GM18868 (cell line): ENCODE results near the gene CD274.
"Not testable (repeated sequence)": the region's sequence is repeated elsewhere in the genome, so short reads cannot be mapped to it uniquely, and the experiment has no call there.

Source experiments
- ATAC-seq: cut with Tn5 transposase; IDR thresholded peaks from one replicate; pipeline ENCODE4 v1.9.1; 2021; ENCODE audit warnings: mild to moderate bottlenecking, moderate library complexity; ENCODE audit not compliant: unreplicated experiment

CD274 gene

DNA sequence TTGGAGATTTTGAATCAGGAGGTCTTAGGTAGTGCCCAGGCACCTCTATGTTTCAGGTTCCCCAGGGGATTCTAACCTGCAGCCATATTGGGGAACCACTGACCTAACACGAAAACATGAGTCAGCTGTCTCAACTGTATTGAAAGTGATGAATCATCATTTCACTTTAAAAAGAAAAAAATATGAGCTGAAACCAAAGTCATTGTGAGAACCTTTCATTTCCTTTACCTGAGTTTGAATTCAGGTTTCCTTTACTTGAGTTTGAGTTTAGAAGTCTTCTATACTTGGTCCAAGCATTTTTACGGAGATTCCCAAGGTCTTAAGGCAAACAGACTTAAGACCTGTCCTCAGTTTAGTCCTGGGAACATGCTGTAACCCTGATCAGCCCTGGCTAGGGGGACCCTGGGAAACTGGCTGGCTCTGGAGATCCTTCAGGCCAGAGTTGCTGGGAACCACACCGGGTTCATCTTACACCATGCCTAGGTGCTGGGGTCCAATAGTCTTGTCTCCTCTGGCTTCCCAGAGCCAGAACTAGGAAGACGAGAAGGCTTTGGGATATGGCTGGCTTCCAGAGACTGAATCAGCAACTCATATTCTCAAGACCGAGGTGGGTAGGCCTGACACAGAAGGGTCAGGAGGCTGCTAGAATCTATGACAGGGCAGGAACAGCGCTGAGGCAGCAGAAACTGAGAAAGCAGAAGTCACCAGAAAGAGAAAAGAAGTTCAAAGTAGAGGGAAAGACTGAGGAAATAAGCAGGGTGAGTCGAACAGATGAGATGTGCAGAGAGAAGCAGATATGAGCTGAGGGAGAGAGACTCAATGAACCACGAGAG lies 43.6 kb downstream of the CD274 start:
- ATAC-seq = peak; percentile 81

DNA sequence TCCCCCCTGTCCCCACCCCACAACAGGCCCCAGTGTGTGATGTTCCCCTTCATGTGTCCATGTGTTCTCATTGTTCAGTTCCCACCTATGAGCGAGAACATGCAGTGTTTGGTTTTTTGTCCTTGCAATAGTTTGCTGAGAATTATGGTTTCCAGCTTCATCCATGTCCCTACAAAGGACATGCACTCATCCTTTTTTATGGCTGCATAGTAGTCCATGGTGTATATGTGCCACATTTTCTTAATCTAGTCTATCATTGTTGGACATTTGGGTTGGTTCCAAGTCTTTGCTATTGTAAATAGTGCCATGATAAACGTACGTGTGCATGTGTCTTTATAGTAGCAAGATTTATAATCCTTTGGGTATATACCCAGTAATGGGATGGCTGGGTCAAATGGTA lies 44.4 kb downstream of the CD274 start:
- ATAC-seq = not testable (repeated sequence)

DNA sequence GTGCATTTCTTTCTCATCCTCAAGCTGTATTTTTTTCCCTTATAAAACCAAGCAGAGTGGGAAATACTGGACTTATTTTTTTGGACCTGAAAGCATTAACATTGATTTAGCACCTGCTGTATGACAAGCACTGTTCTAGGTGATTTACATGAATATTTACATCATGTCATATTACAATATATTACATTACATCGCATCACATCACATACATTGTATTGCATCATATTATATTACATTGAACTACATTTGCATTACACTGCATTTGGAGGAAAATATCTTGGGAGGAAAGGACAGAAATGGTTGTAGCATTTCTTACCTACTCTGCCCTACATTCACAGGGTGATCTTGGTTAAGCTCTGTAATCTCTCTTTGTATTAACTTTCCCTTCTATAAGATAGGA lies 48.8 kb downstream of the CD274 start:
- ATAC-seq = no peak

DNA sequence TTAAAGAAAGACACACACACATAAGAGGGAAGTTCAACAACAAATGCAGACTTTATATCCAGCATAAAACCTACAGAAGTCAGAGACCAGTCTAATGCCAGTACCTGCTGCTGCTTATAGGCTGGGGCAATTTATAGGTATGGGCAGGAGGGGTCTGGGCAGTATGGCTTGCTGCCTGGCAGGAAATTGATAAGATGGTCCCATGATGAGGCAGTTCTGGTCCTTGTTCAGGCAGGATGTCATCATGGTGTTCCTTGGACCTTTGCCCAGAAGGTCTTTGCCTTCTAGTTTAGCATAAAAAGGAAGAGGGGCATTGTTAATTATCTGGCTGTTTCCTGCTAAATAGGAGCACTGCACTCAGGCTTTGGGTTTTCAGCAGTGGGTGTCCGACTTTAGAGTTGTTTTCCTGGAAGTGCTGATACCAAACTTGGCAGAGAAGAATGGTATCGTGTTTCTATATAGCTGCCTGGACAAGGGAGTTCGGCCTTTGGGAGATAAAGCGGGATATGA lies 49.6 kb downstream of the CD274 start:
- ATAC-seq = no peak

DNA sequence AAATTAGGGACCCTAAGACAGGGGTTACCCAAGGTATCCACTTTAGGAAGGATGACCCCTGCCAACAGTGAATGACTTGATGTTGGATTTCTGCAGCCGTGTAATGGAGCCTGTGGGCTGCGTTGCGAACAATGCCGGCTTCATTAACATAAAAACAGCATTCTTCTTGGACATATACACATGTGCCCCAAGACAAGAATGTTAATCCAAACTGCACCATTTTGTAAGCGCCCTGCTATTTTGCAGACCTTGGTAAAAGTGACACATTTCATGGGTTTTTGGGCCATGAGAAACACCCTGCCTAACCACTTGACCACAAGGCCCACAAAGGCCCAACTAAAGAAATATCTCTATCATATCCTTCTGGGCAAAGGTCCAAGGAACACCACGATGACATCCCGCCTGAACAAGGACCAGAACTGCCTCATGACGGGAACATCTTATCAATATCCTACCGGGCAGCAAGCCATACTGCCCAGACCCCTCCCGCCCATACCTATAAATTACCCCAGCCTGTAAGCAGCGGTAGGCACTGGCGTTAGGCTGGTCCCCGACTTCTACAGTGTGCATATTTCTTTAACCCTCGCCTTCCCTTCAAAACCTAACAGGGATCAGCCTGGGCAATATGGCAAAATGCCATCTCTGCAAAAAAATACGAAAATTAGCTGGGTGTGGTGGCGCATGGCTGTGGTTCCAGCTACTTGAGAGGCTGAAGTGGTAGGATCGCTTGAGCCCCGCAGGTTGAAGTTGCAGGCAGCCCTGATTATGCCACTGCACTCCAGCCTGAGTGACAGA lies 50.3 kb downstream of the CD274 start:
- ATAC-seq = no peak

DNA sequence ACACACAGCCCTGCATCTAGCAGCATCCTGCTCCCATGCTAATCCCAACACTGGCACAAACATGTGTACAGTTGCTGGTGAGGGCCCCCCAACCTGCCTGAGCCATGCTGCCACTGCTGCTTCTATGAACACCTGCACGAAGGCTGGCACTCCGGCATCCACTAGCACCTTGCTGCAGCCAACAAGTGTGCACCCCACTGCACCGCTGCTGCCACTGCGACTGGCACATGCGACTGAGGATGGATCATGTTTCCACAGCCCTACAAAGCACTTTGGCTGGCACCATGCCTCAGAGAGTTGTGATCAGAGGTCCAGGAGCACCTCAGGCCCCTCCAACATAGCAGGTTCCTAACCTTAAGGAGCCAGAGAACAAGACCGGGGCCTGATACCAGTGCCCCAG lies 52.2 kb downstream of the CD274 start:
- ATAC-seq = no peak

DNA sequence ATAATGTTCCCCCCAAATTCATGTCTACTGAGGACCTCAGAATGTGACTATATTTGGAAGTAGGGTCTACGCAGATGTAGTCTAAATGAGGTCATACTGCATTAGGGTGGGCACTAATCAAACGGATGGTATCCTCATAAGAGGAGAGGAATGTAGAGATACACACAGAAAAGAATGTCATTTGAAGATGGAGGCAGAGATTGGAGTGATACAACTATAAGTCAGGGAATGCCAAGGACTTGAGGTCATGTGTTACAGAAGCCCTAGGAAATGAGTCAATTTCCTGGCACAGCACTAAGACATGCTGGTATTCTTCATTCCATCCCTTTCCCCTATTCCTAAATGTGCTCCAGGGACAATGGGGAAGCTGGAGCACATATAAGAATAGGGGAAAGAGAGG lies 59.2 kb downstream of the CD274 start:
- ATAC-seq = no peak

DNA sequence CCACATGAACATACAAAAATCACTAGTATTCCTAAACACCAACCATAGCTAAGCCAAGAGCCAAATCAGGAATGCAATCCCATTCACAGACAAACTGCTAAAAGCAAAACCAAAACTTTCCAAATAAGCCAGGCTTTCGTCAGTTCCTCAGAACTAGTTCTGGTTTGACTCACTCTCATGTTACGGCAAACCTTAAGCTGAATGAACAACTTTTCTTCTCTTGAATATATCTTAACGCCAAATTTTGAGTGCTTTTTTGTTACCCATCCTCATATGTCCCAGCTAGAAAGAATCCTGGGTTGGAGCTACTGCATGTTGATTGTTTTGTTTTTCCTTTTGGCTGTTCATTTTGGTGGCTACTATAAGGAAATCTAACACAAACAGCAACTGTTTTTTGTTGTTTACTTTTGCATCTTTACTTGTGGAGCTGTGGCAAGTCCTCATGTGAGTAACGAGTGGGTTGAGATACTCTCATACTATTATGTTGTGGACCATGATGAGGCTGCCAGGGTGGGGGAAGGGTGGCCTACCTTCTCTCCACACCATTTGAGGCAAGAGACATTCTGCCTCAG lies 60.1 kb downstream of the CD274 start, which contains the start of gene PDCD1LG2:
PDCD1LG2 (plus strand) TSS at position 172 of the 572 bp plus-strand sequence. CDS start 12,016 bp downstream, outside the sequence.
- ATAC-seq = peak; percentile 73

DNA sequence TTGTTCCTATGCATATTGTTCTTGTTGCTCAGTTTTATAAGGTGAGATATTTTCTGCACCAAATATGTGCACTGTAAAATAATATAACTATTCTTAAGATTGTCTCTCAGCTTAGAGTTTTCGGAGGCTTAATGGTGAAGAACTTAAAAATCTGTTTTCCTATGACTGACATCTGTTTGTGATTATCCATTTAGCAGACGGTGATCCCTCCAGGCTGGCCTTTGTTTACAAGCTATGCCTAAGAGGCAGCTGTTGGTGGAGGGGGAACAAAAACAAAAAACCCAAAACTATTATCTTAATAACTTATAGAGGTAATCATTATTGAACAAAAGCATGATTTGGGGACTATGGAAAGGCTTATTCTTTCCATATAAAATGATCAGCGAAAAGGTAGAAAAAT lies 60.6 kb downstream of the CD274 start:
- no peak for ATAC-seq

DNA sequence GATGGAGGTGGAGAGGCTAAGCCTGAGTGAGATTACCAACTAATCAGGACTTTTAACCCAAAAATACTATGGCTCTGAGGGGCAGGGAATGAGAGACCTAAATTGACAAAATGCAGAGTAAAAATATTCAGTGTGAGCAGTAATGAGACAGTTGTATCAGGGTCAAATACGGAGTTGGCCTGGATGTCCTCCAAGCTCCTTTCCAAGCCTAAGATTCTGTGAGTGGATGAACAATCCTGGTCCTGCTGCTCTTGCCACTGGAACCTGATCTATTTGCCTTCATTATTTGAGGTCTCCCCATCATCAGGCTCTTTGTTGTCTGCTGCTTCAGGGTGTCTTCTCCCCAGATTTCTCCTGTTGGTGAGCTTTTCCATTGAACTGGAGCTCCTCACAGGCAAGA lies 61.1 kb downstream of the CD274 start:
- ATAC-seq = no peak

DNA sequence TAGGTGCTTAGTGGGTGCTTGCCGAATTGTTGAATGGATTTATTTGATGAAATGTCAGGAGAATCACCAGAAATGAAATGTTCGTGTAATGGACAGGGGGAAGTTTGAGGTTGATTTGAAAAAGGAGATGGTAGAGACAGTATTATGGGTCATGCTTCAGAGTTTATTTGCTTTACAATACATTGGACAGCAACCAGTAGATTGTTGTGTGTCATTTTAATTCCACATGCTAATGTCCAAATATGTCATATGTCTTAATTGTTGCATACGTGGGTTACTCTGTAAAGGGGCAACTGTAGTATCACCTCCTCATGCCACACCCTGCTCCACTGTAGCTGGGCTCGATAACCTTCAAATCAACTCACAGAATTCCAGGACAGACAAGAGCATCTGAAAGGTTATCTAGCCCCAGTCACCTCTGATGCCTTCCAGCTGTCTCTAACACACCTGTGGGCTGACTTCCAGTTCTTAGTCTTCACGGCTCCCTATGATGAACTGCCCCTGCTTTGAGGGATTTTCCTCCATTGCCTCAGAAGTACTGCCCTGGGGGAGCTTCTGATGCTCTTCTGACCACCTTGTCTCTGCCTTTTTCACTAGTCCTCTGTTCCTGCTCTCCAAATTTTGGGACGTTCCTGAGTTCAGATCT lies 61.7 kb downstream of the CD274 start:
- ATAC-seq = no peak

DNA sequence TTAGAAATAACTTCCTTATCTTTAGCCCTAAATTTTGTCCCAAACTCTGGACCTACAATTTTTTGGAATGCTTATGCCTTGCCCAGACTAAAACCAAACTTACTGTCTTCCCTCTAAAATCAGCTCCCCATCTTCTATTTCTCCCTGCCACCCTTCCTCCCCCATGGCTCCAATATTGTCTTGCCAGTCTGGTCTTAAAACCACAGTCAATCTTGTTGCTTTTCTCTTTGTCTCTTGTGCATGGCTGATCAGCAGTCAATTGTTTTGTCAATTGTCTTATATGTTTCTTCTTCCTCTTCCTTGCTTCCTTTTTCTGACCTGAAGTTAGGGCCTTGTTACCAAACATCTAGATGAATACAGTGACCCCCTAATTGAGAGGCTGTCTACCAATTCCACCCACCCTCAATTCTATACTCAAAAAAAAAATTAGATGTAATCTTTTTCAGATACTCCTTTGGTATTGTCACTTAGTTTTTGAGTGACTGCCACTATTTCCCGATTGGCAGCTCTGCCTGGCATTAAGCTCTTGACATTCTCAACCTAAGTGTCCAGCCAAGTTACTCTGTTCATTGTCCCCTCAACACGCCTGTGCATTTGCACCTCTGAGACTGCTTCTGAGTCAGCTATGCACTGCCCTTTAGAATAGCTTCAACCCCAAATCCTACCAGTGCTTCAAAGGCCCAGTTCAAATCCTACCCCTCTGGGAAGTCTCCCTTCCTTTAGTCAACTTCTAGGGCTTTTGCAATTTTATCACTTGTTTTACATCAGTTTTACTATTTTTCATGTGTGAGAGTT lies 62.5 kb downstream of the CD274 start:
- ATAC-seq = no peak

DNA sequence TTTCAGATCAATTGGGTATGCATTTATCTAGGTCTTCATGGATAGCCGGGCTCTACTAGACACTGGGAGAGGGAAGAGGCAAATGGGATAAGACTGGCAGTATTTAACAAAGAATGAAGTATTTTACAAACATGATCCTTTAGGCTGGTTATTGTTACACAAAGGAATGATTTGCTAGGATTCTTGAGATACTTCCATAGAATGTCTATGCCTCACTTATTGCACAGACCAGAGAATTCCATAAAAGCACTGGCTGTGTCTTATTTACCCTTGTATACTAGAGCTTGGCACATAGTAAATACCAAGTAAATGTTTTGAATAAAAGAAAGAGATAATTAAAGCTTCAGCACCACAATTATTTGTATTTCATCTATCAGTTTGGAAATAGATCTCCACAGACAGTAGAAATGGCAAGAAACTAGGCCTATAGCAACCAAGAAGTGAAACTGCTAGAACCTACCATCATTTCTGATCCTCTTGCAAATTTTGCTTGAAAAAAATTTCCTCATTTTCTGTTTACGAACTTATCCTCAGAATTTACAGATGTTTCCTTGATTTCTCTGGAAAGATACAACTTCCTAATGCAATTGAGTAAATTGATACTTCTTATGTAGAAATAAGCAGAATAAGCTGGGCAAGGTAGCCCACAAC lies 63.7 kb downstream of the CD274 start:
- ATAC-seq = no peak

DNA sequence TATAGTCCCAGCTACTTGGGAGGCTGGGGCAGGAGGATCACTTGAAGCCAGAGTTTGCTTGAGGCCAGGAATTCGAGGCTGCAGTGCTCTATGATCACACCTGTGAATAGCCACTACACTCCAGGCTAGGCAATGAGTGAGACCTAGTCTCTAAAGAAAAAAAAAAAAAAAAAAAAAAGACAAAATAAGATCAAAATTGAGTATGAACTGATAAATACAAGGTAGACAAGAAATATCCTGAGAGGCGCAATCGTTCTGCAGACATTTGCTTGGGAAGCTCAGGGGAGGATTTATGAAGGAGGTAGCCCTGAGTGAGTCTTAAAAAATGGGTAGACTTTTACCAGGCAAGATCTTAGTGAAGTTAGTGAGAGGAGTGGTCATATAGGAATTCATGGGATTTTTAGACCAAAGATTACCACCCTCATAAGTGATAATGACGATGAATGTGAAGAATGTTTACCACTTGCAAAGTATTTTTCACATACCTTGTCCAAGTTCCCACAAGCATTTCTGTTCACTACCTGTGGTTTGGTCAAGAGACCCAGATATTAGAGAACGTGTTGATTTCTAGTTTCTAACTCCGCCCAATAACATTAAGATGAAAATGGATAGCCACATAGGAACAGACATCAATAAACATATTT lies 64.4 kb downstream of the CD274 start:
- ATAC-seq = no peak

DNA sequence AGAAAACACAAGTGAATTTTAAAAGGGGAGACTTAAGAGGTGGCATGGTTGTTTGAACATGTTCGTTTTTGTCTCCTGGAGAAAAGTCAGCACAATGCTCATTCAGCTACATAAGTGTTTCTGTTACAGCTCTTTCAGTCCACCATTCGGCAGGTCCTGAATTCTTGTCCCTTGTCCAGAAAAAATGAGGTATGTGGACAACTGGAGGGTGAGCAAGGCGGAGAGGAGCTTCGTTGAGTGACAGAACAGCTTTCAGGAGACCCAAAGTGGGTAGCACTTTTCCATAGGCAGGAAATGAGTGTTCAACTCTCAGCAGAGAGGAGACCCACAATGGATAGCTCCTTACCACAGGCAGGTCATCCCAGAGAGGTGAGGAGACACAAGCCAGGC lies 64.9 kb downstream of the CD274 start:
- ATAC-seq = no peak

DNA sequence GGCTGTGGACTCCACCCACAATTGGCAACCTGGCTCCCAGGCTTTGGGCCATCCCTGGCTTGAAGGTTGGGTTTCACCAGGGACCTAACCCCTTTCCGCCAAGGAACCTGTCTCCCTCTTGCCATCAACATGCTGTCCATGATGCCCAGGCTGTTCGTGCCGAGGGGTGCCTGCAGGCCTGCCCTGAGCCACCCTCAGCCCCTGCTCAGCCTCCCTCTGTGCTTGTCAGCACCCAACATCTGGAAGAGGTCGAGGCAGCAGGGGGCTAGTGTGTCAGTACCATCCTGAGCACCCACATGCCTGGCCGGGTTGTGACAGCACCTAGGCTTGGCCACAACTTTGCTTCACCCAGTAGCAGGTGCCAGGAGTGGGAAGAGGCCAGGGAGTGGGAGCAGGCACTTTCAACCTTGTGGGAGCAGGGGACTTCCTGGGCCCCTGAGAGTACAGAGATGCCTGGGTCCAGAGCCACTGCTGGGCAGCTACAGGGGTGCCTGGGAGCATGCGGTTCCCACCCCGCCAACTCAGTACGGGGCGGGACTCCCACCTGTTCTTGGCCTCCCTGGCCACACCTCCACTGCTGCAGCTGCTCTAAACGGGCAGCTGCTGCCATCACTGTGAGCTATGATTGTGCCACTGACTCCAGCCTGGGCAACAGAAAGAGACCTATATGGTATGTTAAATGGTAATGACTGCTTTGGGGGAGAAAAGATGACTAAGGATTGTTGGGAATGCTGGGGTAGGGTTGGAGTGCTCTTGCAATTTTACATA lies 66.3 kb downstream of the CD274 start:
- ATAC-seq = no peak

DNA sequence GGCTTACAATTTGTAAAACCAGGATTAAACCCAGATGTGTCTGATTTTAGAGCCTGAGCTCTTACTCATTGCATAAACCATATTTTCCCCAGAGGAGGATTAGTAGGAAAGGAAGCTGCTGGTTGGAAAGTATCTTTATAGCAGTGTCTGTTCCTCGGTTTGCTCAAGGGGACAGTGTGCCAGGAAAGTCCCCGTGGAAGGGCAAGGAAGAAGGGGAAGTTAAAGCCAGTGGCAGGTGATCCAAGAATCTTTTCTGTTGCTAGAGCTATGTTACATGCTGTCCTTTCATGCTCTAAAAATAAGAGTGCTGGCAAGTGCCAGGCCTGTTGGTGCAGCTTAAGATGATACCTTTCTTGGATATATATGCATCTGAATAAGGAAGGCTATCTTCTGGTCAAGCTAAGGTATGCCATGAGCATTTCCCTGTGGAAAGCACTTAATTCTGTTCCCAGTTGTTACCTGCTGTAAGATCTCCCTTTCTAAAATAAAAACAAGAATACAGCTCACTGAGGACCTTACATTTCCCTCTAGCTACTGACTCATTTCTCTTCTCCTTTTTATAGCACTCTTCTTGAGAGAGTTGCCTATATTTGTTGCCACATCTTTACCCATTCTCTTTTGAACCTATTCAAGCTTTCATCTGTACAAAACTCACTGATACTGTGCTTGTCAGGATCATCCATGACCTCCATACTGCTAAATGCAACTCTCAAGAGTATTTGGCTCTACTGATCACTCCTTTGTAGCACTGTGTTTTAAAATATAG lies 68.0 kb downstream of the CD274 start:
- peak; percentile 79 for ATAC-seq

DNA sequence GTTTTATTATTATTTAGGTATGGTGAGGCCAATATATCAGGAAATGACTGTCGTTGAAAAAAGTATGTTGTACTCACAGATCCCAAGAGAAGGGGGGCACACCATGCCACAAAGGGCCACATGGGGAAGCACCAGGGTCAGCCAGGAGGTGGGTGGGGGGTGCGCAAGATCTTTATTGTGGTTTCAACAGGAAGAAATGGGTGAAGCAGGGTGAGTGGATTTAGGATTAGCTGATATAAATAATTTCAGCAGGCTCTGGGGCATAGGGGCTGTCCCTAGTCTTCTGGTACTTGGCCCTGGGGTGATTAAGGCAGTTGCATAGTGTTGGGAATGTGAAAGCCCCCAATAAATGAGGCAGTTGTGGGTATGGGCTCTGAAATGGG lies 68.6 kb downstream of the CD274 start:
- peak; percentile 37 for ATAC-seq
